ENCODE data around the gene CFD. TPM values are rescaled to one million over a fixed set of nuclear protein-coding genes. Genes with fewer than 3 reads are reported as not detected.

Gene CFD
- total RNA-seq, 1 experiment from 2014 or later, result 1.9 TPM

DNA sequence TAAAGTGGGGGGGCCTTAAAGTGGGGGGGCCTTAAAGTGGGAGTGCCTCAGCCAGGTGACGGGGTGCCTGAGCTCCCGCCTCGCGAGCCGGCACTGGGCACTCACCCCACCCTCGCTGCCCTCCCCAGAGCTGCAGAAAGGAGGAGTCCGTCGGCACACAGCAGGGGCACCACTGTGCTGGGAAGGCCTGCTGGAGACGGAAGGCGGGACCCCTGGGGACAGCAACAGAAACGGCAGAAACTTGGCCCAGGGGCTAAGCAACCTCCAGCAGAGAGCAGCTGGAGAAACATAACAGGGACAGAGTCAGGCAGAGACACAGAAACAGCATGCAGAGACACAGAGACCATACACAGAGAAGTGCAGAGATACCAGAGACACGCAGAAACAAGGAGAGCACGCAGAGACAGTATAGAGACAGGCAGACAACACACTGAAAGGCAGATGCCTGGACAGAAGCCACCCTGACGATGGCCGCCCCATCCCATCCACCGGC, 7.9 kb downstream of the CFD start:
- Mint-ChIP-seq H3K27me3 (ENCODE audit: low read depth) (peaks cover 8% of the 10 kb centered on the region; the same call in 1 of the 2 replicates), H3K9me3 (peaks cover 3 to 7% of the 10 kb centered on the region in 2 experiments; a peak in 4 of 5 replicates), H3K4me3 (0 out of 5 replicates have a peak overlapping the region, but pooled peaks of 1 of the 2 experiments have one; percentile 29), H3K4me1 (peaks cover 8 to 27% of the 10 kb centered on the region in 2 experiments), H3K27ac (peak overlapping the region; percentile 7 to 64 (median 46); a peak in 2 of 7 replicates), H3K36me3 (ENCODE audit: insufficient read depth in 1 of 3, low read depth in 3 of 3) (peaks cover 20 to 43% (median 30%) of the 10 kb centered on the region in 3 experiments)
- no peak overlapping the region for H2BK12ac ChIP-seq (ENCODE audit: insufficient read length, low read depth, low read length)
- no peak overlapping the region for H3K27ac ChIP-seq (ENCODE audit: insufficient read length, low read depth, low read length)
- no peak overlapping the region for H4K8ac ChIP-seq (replicated peaks; ENCODE audit: insufficient read length, low read depth, low read length)
- H2BK5ac ChIP-seq (ENCODE audit: insufficient read length, low read length), result no peak overlapping the region
- no peak overlapping the region for H2AFZ ChIP-seq (ENCODE audit: low read length)
- H2BK120ac ChIP-seq (ENCODE audit: low read depth, low read length, poor library complexity, severe bottlenecking), result no peak overlapping the region
- no peak overlapping the region for H3K56ac ChIP-seq (ENCODE audit: insufficient read length, low read depth, low read length)
- TF ChIP-seq, protein P1, sequence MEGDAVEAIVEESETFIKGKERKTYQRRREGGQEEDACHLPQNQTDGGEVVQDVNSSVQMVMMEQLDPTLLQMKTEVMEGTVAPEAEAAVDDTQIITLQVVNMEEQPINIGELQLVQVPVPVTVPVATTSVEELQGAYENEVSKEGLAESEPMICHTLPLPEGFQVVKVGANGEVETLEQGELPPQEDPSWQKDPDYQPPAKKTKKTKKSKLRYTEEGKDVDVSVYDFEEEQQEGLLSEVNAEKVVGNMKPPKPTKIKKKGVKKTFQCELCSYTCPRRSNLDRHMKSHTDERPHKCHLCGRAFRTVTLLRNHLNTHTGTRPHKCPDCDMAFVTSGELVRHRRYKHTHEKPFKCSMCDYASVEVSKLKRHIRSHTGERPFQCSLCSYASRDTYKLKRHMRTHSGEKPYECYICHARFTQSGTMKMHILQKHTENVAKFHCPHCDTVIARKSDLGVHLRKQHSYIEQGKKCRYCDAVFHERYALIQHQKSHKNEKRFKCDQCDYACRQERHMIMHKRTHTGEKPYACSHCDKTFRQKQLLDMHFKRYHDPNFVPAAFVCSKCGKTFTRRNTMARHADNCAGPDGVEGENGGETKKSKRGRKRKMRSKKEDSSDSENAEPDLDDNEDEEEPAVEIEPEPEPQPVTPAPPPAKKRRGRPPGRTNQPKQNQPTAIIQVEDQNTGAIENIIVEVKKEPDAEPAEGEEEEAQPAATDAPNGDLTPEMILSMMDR (conservative IDR thresholded peaks at IDR 0.05), result no peak
- no peak overlapping the region for H4K5ac ChIP-seq (ENCODE audit: insufficient read length, low read depth, low read length)
- no peak overlapping the region for H3K23ac ChIP-seq (ENCODE audit: insufficient read length, low read depth, low read length)
- H3T11ph ChIP-seq (ENCODE audit: low read length), result no peak overlapping the region
- no peaks in the 10 kb centered on the region for H3K23me2 ChIP-seq (ENCODE audit: insufficient read length, low read depth, low read length, poor library complexity, severe bottlenecking)
- H3K9me3 ChIP-seq (ENCODE audit: control insufficient read depth, low read depth, low read length), result no peaks in the 10 kb centered on the region
- no peaks in the 10 kb centered on the region for H3K27me3 ChIP-seq (ENCODE audit: insufficient read depth, low read length)
- no peak overlapping the region for H3K4me2 ChIP-seq (ENCODE audit: insufficient read depth, insufficient read length, low read length)
- H4K20me1 ChIP-seq (ENCODE audit: control insufficient read depth, insufficient read depth, insufficient read length), result no peaks in the 10 kb centered on the region
- H3K79me2 ChIP-seq (ENCODE audit: insufficient read depth, low read length), result no peaks in the 10 kb centered on the region
- no peak overlapping the region for H4K91ac ChIP-seq (ENCODE audit: insufficient read length, low read depth, low read length)
- H2BK15ac ChIP-seq (ENCODE audit: low read depth, low read length), result no peak overlapping the region
- no peaks in the 10 kb centered on the region for H3K79me1 ChIP-seq (ENCODE audit: insufficient read depth, low read depth, low read length, poor library complexity, severe bottlenecking)
- no peak overlapping the region for H3K4ac ChIP-seq (ENCODE audit: low read depth, low read length)
- H2BK20ac ChIP-seq (ENCODE audit: low read depth, low read length, poor library complexity, severe bottlenecking), result no peak overlapping the region
- no peak overlapping the region for H3K14ac ChIP-seq (ENCODE audit: insufficient read depth, low read length)
- no peak for DNase-seq
- no peak overlapping the region for H3K9ac ChIP-seq (ENCODE audit: extremely low read depth, insufficient read length, low read length)
- no CpG with 5 or more reads among the region's 16 CpGs for WGBS (ENCODE audit: extremely low coverage, insufficient read length, low lambda C conversion rate)
- no peak overlapping the region for H3K18ac ChIP-seq (ENCODE audit: insufficient read length, low read depth, low read length)
- no peaks in the 10 kb centered on the region for H3K4me1 ChIP-seq (ENCODE audit: insufficient read depth, low read length)
- no peak overlapping the region for H2AK5ac ChIP-seq (ENCODE audit: insufficient read length, low read length)

All from H9 (cell line).